HG03575 (cell line): ENCODE measurements around the gene AEBP1.

ENCODE experiments used
- ATAC-seq: cut with Tn5 transposase; IDR thresholded peaks from one replicate; pipeline ENCODE4 v1.9.1; 2021; ENCODE audit not compliant: unreplicated experiment, insufficient number of reproducible peaks, low FRiP score; ENCODE audit errors: extremely low read depth

AEBP1 gene

DNA sequence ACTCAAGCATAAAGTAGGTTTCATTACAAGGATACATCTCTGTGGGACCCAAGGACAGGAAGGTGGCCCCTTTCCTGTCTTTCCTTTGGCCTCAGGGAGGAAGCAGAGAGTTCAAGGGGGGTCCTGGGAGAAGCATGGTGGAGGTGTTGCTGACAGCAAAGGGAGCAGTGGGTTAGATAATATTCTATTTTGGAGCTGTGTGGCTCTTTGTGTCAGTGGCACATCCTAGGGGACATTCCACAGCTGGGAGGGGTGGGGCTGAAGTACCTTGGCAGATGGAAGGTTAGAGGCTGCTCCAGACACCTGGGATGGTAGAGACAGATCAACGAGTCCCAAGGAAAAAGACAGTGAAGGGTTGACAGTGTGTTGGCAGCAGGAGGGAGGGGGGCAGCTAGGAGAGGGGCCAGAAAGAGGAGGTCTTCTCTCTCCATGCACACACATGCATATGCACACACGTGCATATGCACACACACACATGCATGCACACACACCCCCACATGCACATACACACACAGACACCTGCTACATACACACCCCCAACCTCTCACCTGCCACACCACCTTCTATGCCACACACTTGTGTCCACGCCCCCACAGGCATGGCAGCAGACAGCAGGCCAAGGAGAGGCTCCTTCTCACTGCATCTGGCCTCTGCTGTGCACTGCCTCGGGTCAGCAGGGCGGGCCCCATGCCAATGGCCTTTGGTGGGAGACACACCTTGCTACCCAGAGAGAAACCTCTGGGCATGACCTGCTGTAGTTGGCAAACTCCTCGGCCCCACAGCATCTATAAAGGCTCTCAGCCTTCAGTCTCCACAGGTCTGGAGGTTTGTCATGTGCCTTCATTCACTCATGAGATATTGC lies 24.8 kb downstream of the AEBP1 start:
- ATAC-seq: no peak

DNA sequence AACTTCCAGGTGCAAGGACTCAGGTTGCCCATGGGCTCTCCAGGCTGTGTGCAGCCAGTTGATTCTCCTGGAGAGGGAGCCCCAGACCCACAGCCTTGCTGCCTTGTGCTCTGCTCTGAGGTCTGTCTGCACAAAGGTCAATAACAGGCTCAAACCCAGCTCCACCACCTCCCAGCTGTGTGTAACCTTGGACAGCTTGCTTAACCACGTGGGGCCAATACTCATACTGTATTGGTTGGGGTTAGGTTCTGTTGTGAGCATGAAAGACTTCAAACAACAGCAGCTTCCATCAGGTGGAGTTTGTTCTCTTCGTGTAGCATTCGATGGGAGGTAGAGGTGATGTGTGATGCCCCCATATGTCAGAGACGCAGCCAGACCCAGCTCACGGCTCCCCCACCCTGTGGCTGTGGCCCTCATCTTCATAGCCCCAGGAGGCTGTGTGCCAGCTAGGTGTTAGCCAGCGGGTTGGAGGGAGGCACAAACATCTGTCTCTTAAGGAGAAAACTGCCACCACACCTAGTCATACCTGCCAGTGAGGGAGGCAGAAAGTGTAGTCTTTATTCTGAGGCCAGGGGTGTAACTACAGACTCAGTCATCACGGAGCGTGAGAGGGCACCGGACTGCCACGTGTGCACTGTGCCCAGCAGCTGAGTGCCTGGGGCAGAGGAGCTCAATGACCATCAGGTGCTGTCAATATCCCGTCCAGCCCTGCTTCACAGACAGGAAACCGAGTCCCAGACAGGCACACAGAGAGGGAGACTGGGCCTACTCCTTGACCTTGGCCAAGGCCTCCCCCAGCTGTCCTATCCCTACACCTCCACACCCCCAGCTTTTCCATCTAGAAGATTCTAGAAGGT lies 27.3 kb downstream of the AEBP1 start:
- no peak for ATAC-seq

DNA sequence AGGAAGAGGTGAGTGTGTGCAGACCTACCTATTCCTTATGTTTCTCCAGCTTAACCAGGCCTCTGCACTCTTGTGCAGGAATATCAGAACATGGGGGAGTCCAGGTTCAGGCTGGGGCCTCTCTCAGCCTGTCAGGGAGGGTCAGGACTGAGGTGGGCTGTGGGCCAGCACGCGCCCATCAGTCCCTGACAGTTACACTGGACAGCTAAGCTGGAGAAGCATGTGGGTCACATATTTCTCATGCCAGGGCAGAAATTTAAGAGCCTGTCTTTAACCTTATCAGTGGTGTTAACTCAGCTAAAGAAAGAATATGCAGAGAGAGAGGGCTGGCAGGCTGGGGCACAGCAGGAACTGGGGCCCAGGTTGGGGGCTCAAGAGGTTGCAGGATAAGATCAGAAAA lies 27.9 kb downstream of the AEBP1 start:
- no peak for ATAC-seq

DNA sequence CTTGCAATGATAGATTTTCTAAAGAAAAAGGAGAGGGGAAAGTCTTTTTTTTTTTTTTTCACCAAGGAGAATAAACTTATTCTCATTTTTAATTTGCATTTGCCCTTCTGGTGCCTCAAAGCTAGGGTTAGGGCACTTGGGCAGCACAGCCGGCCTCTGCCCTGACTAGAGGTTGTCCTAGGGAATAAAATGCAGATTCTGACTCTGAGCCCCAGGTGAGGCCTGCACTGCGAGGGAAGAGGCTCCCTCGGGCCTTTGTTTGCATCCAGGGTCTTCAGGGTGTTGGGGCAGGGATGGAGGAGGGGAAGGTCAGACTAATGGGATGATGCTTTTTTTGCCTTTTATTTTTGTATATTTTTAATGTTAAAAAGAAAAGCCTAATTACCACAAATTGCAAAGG lies 29.1 kb downstream of the AEBP1 start:
- ATAC-seq: no peak

DNA sequence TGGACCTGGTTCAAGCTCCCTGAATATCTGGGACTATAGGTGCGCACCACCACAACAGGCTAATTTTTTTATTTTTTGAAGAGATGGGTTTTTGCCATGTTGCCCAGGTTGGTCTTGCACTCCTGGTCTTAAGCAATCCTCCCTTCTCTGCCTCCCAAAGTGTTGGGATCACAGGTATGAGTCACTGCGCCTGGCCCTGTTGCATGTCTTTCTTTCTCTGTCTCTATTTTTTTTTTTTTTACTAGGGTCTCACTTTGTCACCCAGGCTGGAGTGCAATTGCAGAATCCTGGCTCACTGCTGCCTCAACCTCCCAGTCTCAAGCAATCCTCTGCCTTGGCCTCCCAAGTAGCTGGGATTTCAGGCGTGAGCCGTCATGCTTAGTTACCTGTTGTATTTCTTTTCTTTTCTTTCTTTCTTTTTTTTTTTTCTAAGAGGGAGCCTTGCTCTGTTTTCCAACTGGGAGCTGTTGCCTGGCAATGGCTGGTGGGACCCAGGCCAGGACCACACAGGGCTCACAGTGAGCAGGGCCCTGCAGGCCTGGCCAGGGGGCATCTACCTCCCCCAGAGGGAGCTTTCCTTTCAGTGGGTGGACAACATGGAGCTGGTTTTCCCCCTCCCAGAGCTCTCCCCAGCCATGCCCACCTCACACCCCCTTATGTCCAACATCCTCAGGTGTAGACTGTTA lies 30.9 kb downstream of the AEBP1 start:
- no peak for ATAC-seq

DNA sequence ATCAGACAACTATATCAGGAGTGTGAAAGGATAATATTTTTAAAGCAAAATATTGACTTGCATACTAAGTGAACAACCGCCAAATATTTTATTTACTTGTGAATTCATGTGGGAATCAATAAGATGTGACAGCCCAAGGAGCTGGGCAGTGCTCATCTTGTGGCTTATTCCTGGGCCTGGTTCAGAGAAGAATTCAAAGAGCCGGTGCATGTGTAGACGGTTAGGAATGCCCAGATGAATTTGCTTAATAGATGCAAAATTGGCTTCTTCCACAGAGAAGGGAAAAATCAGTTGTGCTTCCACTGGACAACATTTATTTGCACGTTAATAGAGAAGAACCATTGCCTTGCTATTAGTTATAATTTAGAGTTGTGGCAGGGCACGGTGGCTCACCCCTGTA lies 32.6 kb downstream of the AEBP1 start:
- no peak for ATAC-seq

DNA sequence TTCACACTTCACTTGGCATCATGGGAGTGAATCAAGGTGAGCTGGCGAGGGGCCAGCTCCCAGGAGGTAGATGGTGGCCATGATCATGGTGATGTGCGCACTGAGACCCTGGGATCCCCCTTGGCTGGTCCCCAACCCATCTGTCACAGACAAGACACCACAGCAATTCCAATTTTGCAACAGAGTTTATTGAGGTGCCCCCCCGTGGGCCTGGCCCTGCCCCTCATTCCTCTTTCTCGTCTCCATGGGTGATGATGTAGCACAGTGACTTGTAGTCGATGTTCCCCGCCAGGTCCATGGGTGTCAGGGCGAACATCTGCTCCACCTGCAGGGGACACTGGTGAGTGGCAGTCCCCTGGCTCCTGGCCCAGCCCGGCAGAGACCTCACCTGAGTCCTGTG lies 34.6 kb downstream of the AEBP1 start:
- ATAC-seq: no peak

DNA sequence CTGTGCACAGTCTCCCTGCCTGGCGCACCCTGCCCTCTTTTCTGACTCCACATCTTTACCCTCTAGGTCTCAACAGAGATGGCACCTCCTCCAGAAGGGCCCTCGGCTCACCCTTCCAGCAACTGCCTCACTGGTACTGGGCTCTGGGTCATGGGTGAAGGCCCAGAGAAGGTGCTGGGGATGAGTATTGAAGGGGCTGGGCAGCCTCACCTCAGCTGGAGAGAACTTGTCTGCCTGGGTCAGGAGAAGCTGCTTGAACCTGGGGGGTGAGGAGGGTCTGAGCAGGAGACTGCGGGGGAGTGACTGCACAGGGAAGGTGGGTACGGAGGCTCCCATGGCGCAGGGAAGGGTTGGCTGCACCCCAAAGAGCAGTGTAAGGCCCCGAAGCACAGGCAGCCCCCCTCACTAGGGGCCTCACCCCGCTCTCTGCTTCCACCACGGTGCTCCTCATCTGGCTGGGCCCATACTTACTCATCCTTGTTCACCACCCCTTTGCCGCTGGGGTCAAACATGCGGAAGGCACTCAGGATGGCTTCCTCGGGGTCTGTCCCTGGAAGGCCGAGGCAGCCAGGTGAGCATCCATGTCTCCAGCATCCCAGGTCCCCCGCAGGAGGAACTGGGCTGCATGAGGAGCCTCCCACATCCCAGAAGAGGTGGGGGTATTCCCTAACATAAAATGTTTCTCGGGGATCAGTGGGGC lies 35.3 kb downstream of the AEBP1 start:
- no peak for ATAC-seq

DNA sequence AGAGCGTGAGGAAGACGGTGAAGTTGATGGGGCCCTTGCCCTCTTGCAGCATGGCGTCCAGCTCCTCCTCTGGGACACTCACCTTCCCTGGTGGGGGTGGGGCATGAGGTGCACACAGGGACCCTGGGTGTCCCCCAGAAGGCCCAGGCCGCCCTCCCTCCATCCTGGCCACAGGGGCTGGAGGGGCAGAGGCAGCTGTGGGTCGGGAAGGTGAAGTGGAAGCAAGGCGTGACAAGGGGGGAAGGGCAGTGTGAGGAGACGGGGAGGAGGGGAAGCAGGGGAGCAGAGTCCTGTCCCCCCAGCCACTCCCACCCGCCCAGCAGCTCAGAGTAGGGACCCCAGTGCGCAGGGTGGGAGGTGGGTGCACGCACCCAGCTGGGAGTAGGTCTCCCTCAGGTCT lies 36.2 kb downstream of the AEBP1 start:
- ATAC-seq: no peak

DNA sequence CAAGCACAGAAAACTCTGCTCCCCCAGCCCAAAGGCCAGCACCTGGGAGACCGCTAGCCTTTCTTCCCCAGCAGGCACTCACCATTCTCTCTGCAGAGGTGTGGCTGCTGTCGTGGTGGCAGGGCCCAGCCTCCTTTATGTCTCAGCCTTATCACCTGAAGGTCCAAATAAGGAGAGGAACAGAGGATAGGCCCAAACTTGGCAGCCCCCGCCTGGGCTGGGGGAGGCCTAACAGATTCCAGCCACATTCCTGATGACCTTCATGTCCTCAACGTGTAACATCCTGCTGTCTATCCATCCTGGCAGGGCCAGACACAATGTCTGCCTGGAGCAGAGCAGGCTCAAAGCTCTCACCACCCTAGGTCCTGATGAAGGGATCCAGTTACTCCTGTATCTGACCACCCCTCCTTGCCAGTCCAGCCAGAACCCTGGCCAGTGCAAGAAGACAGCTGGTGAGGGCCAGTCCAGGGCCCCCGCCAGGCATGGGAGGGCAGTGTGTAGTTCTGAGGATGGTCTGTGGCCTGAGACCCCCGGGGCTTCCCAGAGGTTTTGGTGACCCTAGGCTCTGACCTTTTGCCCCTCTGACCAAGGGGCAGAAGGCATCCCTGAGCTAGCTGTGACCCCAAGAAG lies 37.2 kb downstream of the AEBP1 start, which contains the start of gene MYL7:
TSS of gene MYL7 (minus strand) at position 112 of the 630 bp plus-strand sequence. CDS start at position 85, 27 bp downstream.
- no peak for ATAC-seq

DNA sequence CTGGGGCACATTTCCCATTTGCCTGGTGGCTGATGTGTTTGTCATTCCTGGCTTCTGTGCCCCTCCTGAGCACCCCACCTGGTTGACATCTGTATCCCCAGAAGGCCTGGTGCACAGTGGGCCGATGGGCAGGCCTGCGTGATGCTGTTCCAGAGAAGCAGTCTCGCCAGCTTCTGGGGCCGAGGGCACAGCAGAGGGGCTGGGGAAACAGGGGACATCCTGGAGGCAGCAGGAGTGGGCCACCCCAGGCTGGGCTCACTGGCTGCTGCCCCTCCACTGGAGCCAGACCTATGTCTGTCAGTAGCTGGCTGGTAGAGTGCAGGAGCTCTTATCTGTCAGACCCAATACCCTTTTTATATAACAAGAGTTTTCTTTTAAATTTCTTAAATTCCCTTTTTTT lies 37.9 kb downstream of the AEBP1 start:
- no peak for ATAC-seq

DNA sequence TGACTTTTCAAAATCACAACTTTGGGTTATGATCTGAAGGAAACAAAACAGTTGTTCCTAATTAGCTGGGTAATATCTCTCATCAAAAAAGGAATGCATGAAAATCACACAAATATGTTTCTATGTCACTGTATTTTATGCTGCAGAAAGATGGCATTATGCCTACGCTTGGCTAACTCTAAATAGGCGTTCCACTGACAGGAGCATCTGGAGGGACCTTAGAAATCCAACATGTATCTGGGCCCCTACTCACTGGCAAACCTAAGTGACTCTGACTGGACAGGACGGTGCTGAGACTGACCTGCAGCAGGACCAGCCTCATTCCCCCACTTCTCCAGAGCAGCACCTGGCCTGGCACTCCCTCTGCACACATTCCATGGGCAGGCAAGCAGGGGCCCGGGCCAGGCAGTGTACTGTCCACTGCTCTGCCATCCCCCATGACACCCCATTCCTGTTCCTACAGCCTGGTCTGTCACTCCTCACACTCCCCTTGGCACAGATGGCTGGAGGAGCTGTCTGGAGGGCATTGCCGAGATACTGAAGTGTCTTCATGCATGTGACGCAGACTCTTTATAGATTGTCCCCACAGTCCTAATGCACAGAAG lies 39.6 kb downstream of the AEBP1 start:
- no peak for ATAC-seq

DNA sequence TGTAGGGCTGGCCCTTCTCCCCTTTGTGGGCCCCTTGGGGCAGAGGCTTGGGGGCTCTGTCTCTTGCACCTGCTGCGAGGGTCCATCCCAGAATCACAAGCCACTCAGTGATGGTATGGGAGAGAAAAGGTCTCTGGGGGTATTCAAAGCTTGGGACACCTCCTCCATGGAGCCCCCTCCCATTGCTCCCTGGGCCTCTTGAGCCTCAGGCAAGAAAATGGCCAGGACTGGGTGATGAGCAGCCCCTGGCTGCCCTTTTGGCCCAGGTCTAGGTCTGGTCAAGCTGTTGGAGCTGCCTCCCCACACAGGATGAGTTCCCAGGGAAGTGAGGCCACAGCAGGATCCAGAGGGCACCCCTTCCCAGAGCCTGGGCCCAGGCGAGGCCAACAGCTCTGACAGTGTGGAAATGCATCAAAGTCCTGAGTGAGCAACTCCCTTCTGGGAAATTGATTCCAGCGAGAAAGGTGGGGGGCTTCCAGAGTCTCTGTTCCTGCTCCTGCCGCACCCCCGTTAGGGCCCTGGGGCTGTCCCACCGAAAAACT lies 40.4 kb downstream of the AEBP1 start:
- ATAC-seq: no peak

DNA sequence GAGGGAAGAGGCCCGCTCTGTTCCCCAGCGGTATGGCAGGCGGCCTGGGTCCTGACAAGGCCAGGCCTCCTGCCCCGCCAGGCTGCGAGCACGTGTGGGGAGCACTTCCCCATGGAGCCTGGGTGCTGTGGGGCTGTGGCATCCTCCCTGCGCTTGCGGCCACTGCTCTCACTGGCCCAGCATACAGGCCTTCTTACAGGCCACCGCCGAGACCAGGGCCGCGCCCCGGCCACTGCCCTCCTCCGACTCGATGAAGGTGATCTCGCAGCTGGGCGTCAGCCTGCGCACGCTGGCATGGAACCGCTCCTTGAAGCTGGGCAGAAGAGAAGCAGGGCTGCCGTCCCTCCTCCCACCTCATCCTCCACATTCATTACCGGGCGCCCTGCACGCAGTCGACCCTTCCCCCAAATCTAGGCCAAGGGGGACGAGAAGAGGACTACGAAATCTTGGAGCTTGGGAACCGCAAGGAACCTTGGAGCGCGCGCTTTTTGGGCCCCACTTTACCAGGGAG lies 40.9 kb downstream of the AEBP1 start:
- ATAC-seq: no peak

DNA sequence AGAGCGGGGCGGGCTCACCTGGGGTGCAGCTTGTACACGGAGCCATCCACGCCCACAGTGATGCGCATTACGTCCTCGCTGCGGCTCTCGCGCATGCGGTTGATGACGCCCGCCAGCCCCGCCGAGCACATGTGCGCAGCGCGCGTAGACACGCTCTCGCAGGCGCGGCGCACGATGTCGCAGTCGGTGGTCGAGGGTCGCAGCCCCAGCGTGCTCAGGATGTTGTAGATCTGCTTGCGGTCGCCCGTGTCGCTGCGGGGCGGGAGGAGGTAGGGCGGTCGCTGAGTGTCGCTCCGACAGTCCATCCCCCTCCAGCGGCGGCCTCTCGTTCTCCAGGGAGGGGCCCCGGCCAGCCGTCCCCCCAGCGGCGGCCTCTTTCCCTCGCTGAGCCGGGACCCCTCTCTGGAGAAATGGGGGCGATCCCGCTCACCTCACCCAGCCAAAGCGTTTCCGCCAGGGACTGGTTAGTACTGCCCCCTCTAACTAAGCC lies 41.4 kb downstream of the AEBP1 start:
- no peak for ATAC-seq

DNA sequence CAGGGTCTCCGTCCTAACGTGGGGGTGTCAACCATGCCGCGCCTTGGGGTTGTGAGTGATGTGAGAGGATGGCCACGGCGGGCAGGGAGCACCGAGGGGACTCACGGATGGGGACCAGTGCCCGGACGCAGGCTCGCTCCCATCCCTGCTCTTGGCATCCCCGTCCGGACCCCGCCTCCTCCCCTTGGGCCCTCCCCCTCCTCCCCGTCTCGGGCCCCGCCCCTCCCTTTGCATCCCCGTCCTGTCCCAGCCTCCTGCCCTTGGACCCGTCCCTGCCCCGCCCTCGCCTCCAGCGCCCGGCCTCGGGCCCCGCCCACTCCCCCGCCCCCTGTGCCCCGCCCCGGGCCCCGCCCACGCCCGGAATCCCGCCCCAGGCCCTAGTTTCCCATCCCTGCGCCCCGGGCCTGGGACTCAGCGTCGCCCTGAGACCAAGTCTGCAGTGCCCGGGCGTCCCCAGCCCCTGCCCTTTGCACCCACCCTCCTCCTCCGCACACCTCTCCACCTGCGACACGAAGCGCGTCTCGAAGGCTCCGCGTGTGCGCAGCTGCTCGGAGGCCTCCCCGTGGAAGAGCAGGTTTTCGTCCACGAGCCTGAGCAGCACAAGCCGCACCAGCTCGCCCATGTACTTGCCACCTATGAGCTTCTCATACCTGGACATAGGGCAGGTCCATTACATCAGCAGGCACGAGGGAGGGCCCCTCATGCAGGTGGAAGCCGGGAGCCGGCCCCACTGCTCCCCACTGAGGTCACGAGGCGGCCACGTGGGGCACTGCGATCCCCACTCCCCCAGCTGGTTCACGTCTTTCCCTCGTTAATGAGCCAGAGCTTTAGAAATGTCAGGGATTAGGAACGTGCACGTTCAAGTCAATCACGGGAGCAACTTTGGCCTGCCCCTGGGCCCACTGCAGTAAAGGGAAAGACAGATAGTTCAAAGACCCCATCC lies 42.1 kb downstream of the AEBP1 start:
- ATAC-seq: no peak
